Suprapubic skin (tissue), 3 donors: ENCODE results near the gene ZNF526.

Source experiments
- CTCF ChIP-seq, 2 donors: fragments of 200-600 bp in 1 of 2; fragments of 450-650 bp in 1 of 2; sonication (generic) in 1 of 2; IDR thresholded peaks; one replicate each; pipeline ENCODE4 v1.5.1; 2016 to 2019; ENCODE audit warnings: antibody characterized with exemption in 2 of 2, mild to moderate bottlenecking in 1 of 2, moderate library complexity in 1 of 2
- EP300 ChIP-seq: sonication (generic); formaldehyde crosslinking; IDR thresholded peaks from one replicate; pipeline ENCODE4 v1.6.1; 2017; ENCODE audit warnings: antibody characterized with exemption
- POLR2A ChIP-seq, 2 donors: fragments of 450-650 bp; IDR thresholded peaks; one replicate each; pipeline ENCODE4 v1.6.1; 2017; ENCODE audit warnings: antibody characterized with exemption in 2 of 2, mild to moderate bottlenecking in 2 of 2, moderate library complexity in 2 of 2

GRCh38 chr19:42225718-42226292 lies 5.7 kb downstream of the ZNF526 start:
- TF ChIP-seq CTCF (IDR thresholded peaks at IDR 0.05) (no peak), POLR2A (IDR thresholded peaks at IDR 0.05) (no peak), EP300 (no peak)
